HFFc6 (cell line): ENCODE measurements around the gene GPR21. TPM values are rescaled to one million over a fixed set of nuclear protein-coding genes. Genes with fewer than 3 reads are reported as not detected.

Experiments
- DNase-seq: peaks from one replicate; pipeline ENCODE4 v3.0.0-alpha.2; 2018
- H3K27ac Mint-ChIP-seq: 2 replicates; pipeline ENCODE4 v1.8.0; 2020; ENCODE audit warnings: mild to moderate bottlenecking, mixed read lengths
- H3K27me3 Mint-ChIP-seq: 2 replicates; pipeline ENCODE4 v1.8.0; 2021; ENCODE audit warnings: mild to moderate bottlenecking, moderate library complexity, mixed read lengths; ENCODE audit not compliant: insufficient read depth
- H3K36me3 Mint-ChIP-seq: 2 replicates; pipeline ENCODE4 v1.8.0; 2021; ENCODE audit warnings: low read depth, mixed read lengths
- H3K4me1 Mint-ChIP-seq: 2 replicates; pipeline ENCODE4 v1.8.0; 2020; ENCODE audit warnings: low read depth, mixed read lengths
- H3K4me3 Mint-ChIP-seq: 2 replicates; pipeline ENCODE4 v1.8.0; 2020; ENCODE audit warnings: mild to moderate bottlenecking, moderate library complexity, mixed read lengths
- H3K9me3 Mint-ChIP-seq: 2 replicates; pipeline ENCODE4 v1.8.0; 2020; ENCODE audit warnings: mild to moderate bottlenecking, mixed read lengths
- CTCF ChIP-seq: fragments of 200-600 bp; sonication (generic); IDR thresholded peaks from 2 replicates; pipeline ENCODE4 v1.5.0; 2021; ENCODE audit warnings: antibody characterized with exemption, mild to moderate bottlenecking
- total RNA-seq, 6 experiments: library from RNA; stranded (reverse); fragmentation: NEBNext Ultra II Directional; extraction: Animal tissue kit (Norgen Biotek cat#: 25700); gene quantifications; 2 replicates in 1 of 6; 3 replicates in 5 of 6; pipeline ENCODE4 v1.2.3, GENCODE V29; 2021

GPR21 gene
- total RNA-seq, 6 experiments from 2014 or later, result 0.26 TPM; not detected in 5

GRCh38 chr9:123016631-123017030, 16.8 kb upstream of the GPR21 start:
- H3K4me1 Mint-ChIP-seq, result no peaks in the 10 kb centered on the region
- DNase-seq, result no peak
- peaks cover 19% of the 10 kb centered on the region for H3K36me3 Mint-ChIP-seq
- H3K27me3 Mint-ChIP-seq, result no peaks in the 10 kb centered on the region
- no peak for TF ChIP-seq CTCF
- no peak overlapping the region for H3K27ac Mint-ChIP-seq
- no peak overlapping the region for H3K4me3 Mint-ChIP-seq
- no peaks in the 10 kb centered on the region for H3K9me3 Mint-ChIP-seq

- Mint-ChIP-seq H3K4me1 (no peaks in the 10 kb centered on the region), H3K4me3 (no peak overlapping the region), H3K27ac (no peak overlapping the region)
These were observed 12.7 kb upstream of the GPR21 start for GRCh38 chr9:123020796-123021195.

DNA sequence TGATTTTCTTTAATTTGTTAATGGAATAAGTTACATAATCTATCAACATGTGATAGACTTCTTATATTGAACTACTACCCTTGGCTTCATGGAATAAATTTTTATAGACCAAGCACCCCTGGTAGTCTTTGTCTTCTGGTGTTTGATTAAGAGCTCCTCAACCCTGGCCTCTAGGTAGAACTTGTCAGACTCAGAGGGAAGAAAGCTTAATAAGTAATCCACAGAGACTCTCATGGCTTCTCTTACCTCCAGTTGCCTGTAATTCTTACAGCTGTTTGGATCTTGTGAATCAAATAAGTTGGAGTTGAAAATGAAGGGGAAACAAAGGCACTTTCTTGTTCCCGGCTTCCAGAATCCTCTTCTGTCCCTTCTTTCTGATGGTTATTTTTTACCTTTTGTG, 7.0 kb upstream of the GPR21 start:
- peaks cover 2% of the 10 kb centered on the region; the same call in 1 of the 2 replicates for H3K27me3 Mint-ChIP-seq
- TF ChIP-seq CTCF, result no peak
- no peak for DNase-seq
- no peak overlapping the region for H3K4me3 Mint-ChIP-seq
- H3K4me1 Mint-ChIP-seq, result no peaks in the 10 kb centered on the region
- H3K27ac Mint-ChIP-seq, result no peak overlapping the region
- no peaks in the 10 kb centered on the region for H3K9me3 Mint-ChIP-seq
- H3K36me3 Mint-ChIP-seq, result no peaks in the 10 kb centered on the region; the same call in 1 of the 2 replicates

More at GRCh38 chr9:123020796-123021195, 12.7 kb upstream of the GPR21 start:
- no peak for DNase-seq
- no peaks in the 10 kb centered on the region for H3K9me3 Mint-ChIP-seq
- peaks cover under 1% of the 10 kb centered on the region; the same call in 1 of the 2 replicates for H3K36me3 Mint-ChIP-seq
- H3K27me3 Mint-ChIP-seq, result peaks cover 2% of the 10 kb centered on the region; the same call in 1 of the 2 replicates
- no peak for TF ChIP-seq CTCF

- DNase-seq, result no peak
- peaks cover 2% of the 10 kb centered on the region; the same call in 1 of the 2 replicates for H3K27me3 Mint-ChIP-seq
- no peak overlapping the region for H3K4me3 Mint-ChIP-seq
- no peaks in the 10 kb centered on the region; the same call in 1 of the 2 replicates for H3K36me3 Mint-ChIP-seq
- H3K27ac Mint-ChIP-seq, result no peak overlapping the region
- TF ChIP-seq CTCF, result no peak
- H3K9me3 Mint-ChIP-seq, result no peaks in the 10 kb centered on the region
- no peaks in the 10 kb centered on the region for H3K4me1 Mint-ChIP-seq
These were observed 6.0 kb upstream of the GPR21 start for GRCh38 chr9:123027517-123027916.

GRCh38 chr9:123028136-123028535, 5.3 kb upstream of the GPR21 start:
- H3K27me3 Mint-ChIP-seq, result peaks cover 2% of the 10 kb centered on the region; the same call in 1 of the 2 replicates
- H3K9me3 Mint-ChIP-seq, result no peaks in the 10 kb centered on the region
- no peaks in the 10 kb centered on the region for H3K4me1 Mint-ChIP-seq
- H3K4me3 Mint-ChIP-seq, result no peak overlapping the region
- no peak overlapping the region for H3K27ac Mint-ChIP-seq
- no peaks in the 10 kb centered on the region; the same call in 1 of the 2 replicates for H3K36me3 Mint-ChIP-seq
- DNase-seq, result no peak
- TF ChIP-seq CTCF, result no peak

- H3K9me3 Mint-ChIP-seq, result no peaks in the 10 kb centered on the region
- no peaks in the 10 kb centered on the region for H3K4me1 Mint-ChIP-seq
- no peaks in the 10 kb centered on the region; the same call in 1 of the 2 replicates for H3K36me3 Mint-ChIP-seq
- no peak for TF ChIP-seq CTCF
- H3K27me3 Mint-ChIP-seq, result no peaks in the 10 kb centered on the region
- DNase-seq, result no peak
- H3K4me3 Mint-ChIP-seq, result no peak overlapping the region
- H3K27ac Mint-ChIP-seq, result no peak overlapping the region
These were observed 4.5 kb upstream of the GPR21 start for GRCh38 chr9:123028973-123029372.
